Naive thymus-derived CD4-positive, alpha-beta T cell (primary cell): ENCODE measurements around the gene ACOT4. TPM values are rescaled to one million over a fixed set of nuclear protein-coding genes. Genes with fewer than 3 reads are reported as not detected.
A peak's percentile ranks its signal among the peaks of the same experiment; 100 is the strongest.
"Not testable (repeated sequence)": the region's sequence is repeated elsewhere in the genome, so short reads cannot be mapped to it uniquely, and the experiment has no call there.

Source experiments
- ATAC-seq: fragments of 150-1000 bp; cut with Tn5 transposase; 2 replicates; pipeline ENCODE4 v1.10.0; 2021; ENCODE audit warnings: mild to moderate bottlenecking, moderate library complexity
- CTCF ChIA-PET: fragments of 350-600 bp; sonication (Branson Sonifier 250); formaldehyde crosslinking; loops from one replicate; lab custom pipeline; 2021; ENCODE audit warnings: antibody characterized with exemption; lab: Charles Lee
- POLR2A ChIA-PET: fragments of 350-600 bp; sonication (Branson Sonifier 250); formaldehyde crosslinking; loops from one replicate; lab custom pipeline; 2021; ENCODE audit warnings: antibody characterized with exemption, inconsistent platforms; lab: Charles Lee
- DNase-seq, 9 donors: peaks; one replicate each; pipeline versions ENCODE4 v3.0.0 to v3.0.0-alpha.2; 2020 to 2022; ENCODE audit warnings: mixed read lengths in 1 of 9
- H3K27ac ChIP-seq: one replicate; pipeline ENCODE4 v1.7.0; 2013; ENCODE audit warnings: mild to moderate bottlenecking, low read depth, low read length, moderate library complexity
- H3K27me3 ChIP-seq, 2 donors: one replicate each; pipeline ENCODE4 v1.7.0; 2013; ENCODE audit warnings: low read length in 2 of 2, mild to moderate bottlenecking in 2 of 2, moderate library complexity in 2 of 2; ENCODE audit not compliant: control insufficient read depth in 2 of 2, insufficient read depth in 2 of 2
- H3K36me3 ChIP-seq, 3 experiments: 1 replicate in 2 of 3; 2 replicates in 1 of 3; pipeline ENCODE4 v1.7.0; 2013; ENCODE audit warnings: low read length in 3 of 3, mild to moderate bottlenecking in 3 of 3, moderate library complexity in 1 of 3; ENCODE audit not compliant: insufficient read depth in 3 of 3, control insufficient read depth in 2 of 3
- H3K4me1 ChIP-seq, 2 donors: one replicate each; pipeline ENCODE4 v1.7.0; 2013; ENCODE audit warnings: low read length in 2 of 2, mild to moderate bottlenecking in 2 of 2, moderate library complexity in 1 of 2; ENCODE audit not compliant: control insufficient read depth in 2 of 2, insufficient read depth in 2 of 2
- H3K4me3 ChIP-seq: 2 replicates; pipeline ENCODE4 v1.7.0; 2013; ENCODE audit warnings: mild to moderate bottlenecking, low read length
- H3K9me3 ChIP-seq, 3 experiments: 1 replicate in 2 of 3; 2 replicates in 1 of 3; pipeline ENCODE4 v1.7.0; 2013; ENCODE audit warnings: low read length in 3 of 3; ENCODE audit not compliant: control insufficient read depth in 2 of 3
- H3K27ac Mint-ChIP-seq, 9 donors: one replicate each; pipeline ENCODE4 v1.8.0; 2020 to 2022; ENCODE audit warnings: mixed read lengths in 9 of 9, mild to moderate bottlenecking in 8 of 9, moderate library complexity in 5 of 9, inconsistent platforms in 2 of 9
- H3K27me3 Mint-ChIP-seq, 5 donors: one replicate each; pipeline ENCODE4 v1.8.0; 2021 to 2022; ENCODE audit warnings: mixed read lengths in 5 of 5, mild to moderate bottlenecking in 1 of 5
- H3K36me3 Mint-ChIP-seq, 5 donors: one replicate each; pipeline ENCODE4 v1.8.0; 2020 to 2022; ENCODE audit warnings: mixed read lengths in 5 of 5, mild to moderate bottlenecking in 3 of 5, inconsistent platforms in 1 of 5
- H3K4me1 Mint-ChIP-seq, 7 donors: one replicate each; pipeline ENCODE4 v1.8.0; 2020 to 2022; ENCODE audit warnings: mixed read lengths in 7 of 7, mild to moderate bottlenecking in 3 of 7, inconsistent platforms in 1 of 7
- H3K4me3 Mint-ChIP-seq, 10 donors: one replicate each; pipeline ENCODE4 v1.8.0; 2020 to 2022; ENCODE audit warnings: mild to moderate bottlenecking in 10 of 10, mixed read lengths in 10 of 10, moderate library complexity in 6 of 10, inconsistent platforms in 2 of 10
- H3K9me3 Mint-ChIP-seq, 11 donors: one replicate each; pipeline ENCODE4 v1.8.0; 2020 to 2022; ENCODE audit warnings: mixed read lengths in 11 of 11, mild to moderate bottlenecking in 4 of 11, inconsistent platforms in 1 of 11, moderate library complexity in 1 of 11
- intact Hi-C, 2 donors: fragments of 100-400 bp; cut with micrococcal nuclease; formaldehyde crosslinking; loops; one replicate each; pipeline ENCODE4 v1.15.1; 2023
- polyA plus RNA-seq, 2 donors: library from polyadenylated mRNA; unstranded; fragments of 300-500 nt; fragmentation: Illumina TruSeq; gene quantifications; one replicate each; pipeline ENCODE4 v1.2.3, GENCODE V29; 2021
- total RNA-seq, 6 experiments: library from RNA in 5 of 6; stranded (reverse) in 5 of 6; gene quantifications; 1 replicate in 5 of 6; 2 replicates in 1 of 6; pipeline ENCODE4 v1.2.3 and lab custom pipeline; 2021 to 2026

Gene ACOT4, protein sequence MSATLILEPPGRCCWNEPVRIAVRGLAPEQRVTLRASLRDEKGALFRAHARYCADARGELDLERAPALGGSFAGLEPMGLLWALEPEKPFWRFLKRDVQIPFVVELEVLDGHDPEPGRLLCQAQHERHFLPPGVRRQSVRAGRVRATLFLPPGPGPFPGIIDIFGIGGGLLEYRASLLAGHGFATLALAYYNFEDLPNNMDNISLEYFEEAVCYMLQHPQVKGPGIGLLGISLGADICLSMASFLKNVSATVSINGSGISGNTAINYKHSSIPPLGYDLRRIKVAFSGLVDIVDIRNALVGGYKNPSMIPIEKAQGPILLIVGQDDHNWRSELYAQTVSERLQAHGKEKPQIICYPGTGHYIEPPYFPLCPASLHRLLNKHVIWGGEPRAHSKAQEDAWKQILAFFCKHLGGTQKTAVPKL
- 1 to 10 TPM in 1 of 5 experiments, under 1 TPM in 4; 0.69 to 1.0 (median 0.89) TPM for total RNA-seq
- polyA plus RNA-seq = 1 to 10 TPM; 1.8 to 2.6 TPM
- not detected for total RNA-seq (lab: John Stamatoyannopoulos, UW)

DNA sequence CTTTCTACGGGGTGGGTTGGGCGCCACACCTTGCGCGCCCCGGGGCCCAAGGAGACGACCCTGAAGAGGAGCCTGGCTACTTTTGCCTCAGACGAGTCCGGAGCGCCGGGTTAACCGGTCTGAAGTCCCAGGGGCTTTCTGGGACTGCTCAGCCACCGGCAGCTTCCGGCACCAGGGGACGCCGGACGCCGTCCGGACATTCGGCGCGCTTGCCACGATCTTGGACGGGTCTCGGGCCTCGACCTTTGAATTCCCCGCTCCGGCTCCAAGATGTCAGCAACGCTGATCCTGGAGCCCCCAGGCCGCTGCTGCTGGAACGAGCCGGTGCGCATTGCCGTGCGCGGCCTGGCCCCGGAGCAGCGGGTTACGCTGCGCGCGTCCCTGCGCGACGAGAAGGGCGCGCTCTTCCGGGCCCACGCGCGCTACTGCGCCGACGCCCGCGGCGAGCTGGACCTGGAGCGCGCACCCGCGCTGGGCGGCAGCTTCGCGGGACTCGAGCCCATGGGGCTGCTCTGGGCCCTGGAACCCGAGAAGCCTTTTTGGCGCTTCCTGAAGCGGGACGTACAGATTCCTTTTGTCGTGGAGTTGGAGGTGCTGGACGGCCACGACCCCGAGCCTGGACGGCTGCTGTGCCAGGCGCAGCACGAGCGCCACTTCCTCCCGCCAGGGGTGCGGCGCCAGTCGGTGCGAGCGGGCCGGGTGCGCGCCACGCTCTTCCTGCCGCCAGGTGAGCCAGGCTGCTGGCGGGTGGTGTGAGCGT is at the start of gene ACOT4:
Gene ACOT4, plus strand, starts transcription at position 184 of the 760 bp plus-strand sequence. Its CDS starts 87 bp downstream, at position 271.
- no peaks in the 10 kb centered on the region for H3K4me1 ChIP-seq
- no peaks in the 10 kb centered on the region for H3K9me3 ChIP-seq
- Mint-ChIP-seq H3K4me3 (peak within 1 kb of the TSS; percentile 61 to 87 (median 79)), H3K4me1 (peaks cover 0 to 19% (median 5%) of the 10 kb centered on the region in 7 donors), H3K36me3 (peaks cover 0 to 3% (median 0%) of the 10 kb centered on the region in 5 donors), H3K27ac (peak within 1 kb of the TSS in 8 of 9 donors; percentile 29 to 89 (median 70)), H3K9me3 (no peaks in the 10 kb centered on the region), H3K27me3 (peaks cover 0 to 10% (median 0%) of the 10 kb centered on the region in 5 donors)
- CTCF ChIA-PET = no interaction called here
- peak within 1 kb of the TSS; percentile 63 for H3K27ac ChIP-seq
- POLR2A ChIA-PET = interaction anchor here (0.9 to 3.2 kb wide), 7 partner anchors 15 to 101 kb away, joined by 3 to 22 read pairs (median 5); partner anchors contain the start of genes ACOT2, ACOT6, DNAL1 and RIOX1
- peak within 1 kb of the TSS; percentile 74 for H3K4me3 ChIP-seq
- no peaks in the 10 kb centered on the region for H3K27me3 ChIP-seq
- intact Hi-C loops = loop anchor here (1.0 to 2.0 kb wide), 5 partner anchors 20 to 534 kb away; partner anchors contain the start of genes ACOT6 (in 2 of the 2), ACOT2 (in 1 of the 2) and RBM25 (in 1 of the 2)
- ATAC-seq (peak; percentile 93), DNase-seq (peak; percentile 43 to 77 (median 73))
- H3K36me3 ChIP-seq = no peaks in the 10 kb centered on the region

DNA sequence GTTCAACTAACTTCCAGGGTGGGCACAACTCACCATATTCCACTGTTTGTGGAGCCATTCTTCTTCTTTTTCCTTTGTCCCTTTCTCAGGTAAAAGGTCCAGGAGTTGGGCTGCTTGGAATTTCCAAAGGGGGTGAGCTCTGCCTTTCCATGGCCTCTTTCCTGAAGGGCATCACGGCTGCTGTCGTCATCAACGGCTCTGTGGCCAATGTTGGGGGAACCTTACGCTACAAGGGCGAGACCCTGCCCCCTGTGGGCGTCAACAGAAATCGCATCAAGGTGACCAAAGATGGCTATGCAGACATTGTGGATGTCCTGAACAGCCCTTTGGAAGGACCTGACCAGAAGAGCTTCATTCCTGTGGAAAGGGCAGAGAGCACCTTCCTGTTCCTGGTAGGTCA is 48.7 kb upstream of the ACOT4 start:
- H3K9me3 ChIP-seq, H3K27ac Mint-ChIP-seq, H3K4me1 ChIP-seq, H3K4me1 Mint-ChIP-seq, H3K4me3 ChIP-seq, H3K27me3 Mint-ChIP-seq, H3K9me3 Mint-ChIP-seq, H3K27me3 ChIP-seq, H3K27ac ChIP-seq, H3K4me3 Mint-ChIP-seq, H3K36me3 ChIP-seq, DNase-seq, POLR2A ChIA-PET, H3K36me3 Mint-ChIP-seq, ATAC-seq, CTCF ChIA-PET, intact Hi-C loops: not testable (repeated sequence)

DNA sequence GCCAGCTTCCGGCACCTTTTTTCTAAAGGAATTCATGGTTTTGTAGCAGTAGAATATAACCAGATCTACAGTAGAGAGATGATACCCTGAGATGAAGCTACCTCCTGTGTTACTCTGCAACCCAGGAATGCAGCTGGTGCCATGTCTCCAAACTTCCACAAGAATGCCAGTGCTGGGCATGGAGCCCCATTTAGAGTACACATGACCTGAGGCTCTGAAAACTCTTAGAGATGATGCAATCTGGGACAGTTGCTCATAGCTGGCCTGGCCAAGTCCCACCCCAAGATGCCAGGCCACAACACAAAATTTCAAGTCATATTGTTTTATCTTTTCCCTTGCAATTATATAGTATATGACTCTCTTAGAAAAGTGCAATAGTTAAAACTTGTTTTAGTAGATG is 46.3 kb upstream of the ACOT4 start:
- H3K27ac Mint-ChIP-seq, H3K4me1 ChIP-seq, H3K4me3 ChIP-seq, H3K4me1 Mint-ChIP-seq, CTCF ChIA-PET, H3K4me3 Mint-ChIP-seq, H3K9me3 ChIP-seq, H3K9me3 Mint-ChIP-seq, H3K36me3 ChIP-seq, H3K27me3 ChIP-seq, POLR2A ChIA-PET, DNase-seq, ATAC-seq, H3K27ac ChIP-seq, H3K36me3 Mint-ChIP-seq, H3K27me3 Mint-ChIP-seq, intact Hi-C loops: not testable (repeated sequence)

DNA sequence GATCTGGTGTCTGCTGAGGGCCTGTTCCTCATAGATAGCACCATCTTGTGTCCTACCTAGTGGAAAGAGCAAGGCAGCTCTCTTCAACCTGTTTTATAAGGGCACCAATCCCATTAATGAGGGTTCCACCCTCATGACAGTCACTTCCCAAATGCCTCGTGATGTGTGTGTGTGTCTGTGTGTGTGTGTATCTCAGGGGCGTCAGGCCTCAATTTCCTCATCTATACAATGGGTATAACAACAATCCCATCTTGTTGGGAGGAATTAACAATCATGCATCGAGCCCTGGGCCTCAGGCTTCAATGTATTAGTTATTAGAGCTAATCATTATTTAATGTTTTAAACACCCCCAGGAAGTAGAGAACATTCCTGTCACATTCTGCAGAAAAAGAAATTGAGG is 42.6 kb upstream of the ACOT4 start:
- H3K4me3 ChIP-seq, CTCF ChIA-PET, H3K36me3 Mint-ChIP-seq, H3K4me3 Mint-ChIP-seq, DNase-seq, H3K9me3 ChIP-seq, H3K9me3 Mint-ChIP-seq, H3K27ac Mint-ChIP-seq, H3K4me1 ChIP-seq, H3K27me3 Mint-ChIP-seq, H3K27ac ChIP-seq, H3K27me3 ChIP-seq, H3K4me1 Mint-ChIP-seq, ATAC-seq, H3K36me3 ChIP-seq, intact Hi-C loops, POLR2A ChIA-PET: not testable (repeated sequence)

DNA sequence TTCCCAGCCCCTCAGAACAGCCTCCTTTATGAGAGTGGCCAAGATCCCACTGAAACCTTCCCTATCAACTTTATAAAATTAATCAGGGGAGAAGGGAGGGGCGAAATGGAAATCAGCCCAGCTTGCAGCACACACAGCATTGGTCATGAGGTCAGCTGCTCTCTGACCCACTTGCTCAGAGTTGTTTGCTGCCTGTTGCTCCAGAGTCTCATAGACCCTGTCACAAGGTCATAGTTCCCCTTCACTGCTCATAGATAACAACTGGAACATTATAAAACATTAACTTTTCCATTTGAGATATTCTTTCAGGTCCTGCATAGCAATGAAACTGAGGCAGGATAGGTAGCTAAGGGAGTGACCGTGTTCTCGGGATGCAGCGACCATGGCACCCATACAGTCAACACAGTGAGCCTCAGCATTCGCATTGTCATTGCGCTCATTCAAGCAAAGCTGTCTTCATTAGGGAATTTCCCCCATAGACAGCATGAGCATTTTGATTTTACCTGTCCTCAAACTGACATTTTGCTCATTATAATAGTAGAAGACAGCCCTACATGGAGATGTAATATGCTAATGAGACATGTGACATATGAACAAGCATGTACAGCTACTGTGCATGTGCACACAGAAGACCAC is 41.7 kb upstream of the ACOT4 start:
- intact Hi-C loops, H3K27ac ChIP-seq, H3K9me3 Mint-ChIP-seq, H3K9me3 ChIP-seq, ATAC-seq, H3K4me1 Mint-ChIP-seq, H3K36me3 ChIP-seq, H3K4me3 ChIP-seq, H3K27ac Mint-ChIP-seq, H3K27me3 ChIP-seq, CTCF ChIA-PET, H3K27me3 Mint-ChIP-seq, H3K36me3 Mint-ChIP-seq, POLR2A ChIA-PET, DNase-seq, H3K4me3 Mint-ChIP-seq, H3K4me1 ChIP-seq: not testable (repeated sequence)

DNA sequence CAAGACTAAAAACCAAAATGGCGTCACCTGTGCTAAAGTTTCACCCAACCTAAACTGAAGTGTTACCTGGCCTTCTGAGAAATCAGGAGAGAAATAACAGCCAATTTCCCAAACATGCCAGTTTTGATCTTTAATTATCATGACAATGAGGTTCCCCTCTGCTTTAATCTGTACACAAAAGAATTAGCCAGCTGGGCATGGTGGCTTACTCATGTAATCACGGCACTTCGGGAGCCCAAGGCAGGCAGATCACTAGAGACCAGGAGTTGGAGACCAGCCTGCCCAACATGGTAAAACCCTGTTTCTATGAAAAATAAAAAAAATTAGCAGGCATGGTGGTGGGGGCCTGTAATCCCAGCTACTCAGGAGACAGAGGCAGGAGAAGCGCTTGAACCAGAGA is 37.8 kb upstream of the ACOT4 start:
- ATAC-seq (no peak), DNase-seq (no peak)
- H3K4me1 ChIP-seq = no peaks in the 10 kb centered on the region
- no peaks in the 10 kb centered on the region for H3K36me3 ChIP-seq
- Mint-ChIP-seq H3K4me3 (no peak overlapping the region), H3K27me3 (no peaks in the 10 kb centered on the region), H3K27ac (no peak overlapping the region), H3K9me3 (no peaks in the 10 kb centered on the region), H3K4me1 (no peaks in the 10 kb centered on the region), H3K36me3 (no peaks in the 10 kb centered on the region)
- ChIA-PET POLR2A (no interaction called here), CTCF (no interaction called here)
- no peak overlapping the region for H3K4me3 ChIP-seq
- no peaks in the 10 kb centered on the region for H3K27me3 ChIP-seq
- no peak overlapping the region for H3K27ac ChIP-seq
- no peaks in the 10 kb centered on the region for H3K9me3 ChIP-seq
- intact Hi-C loops = no loop called here
